GM19099 (cell line): Measurements from ENCODE around the gene MEIS2.

Source experiments
- POLR2A ChIP-seq: IDR thresholded peaks from 3 replicates; pipeline ENCODE4 v1.6.1; 2011; ENCODE audit warnings: low read depth; ENCODE audit not compliant: insufficient read length; ENCODE audit errors: extremely low read depth

The MEIS2 gene

DNA sequence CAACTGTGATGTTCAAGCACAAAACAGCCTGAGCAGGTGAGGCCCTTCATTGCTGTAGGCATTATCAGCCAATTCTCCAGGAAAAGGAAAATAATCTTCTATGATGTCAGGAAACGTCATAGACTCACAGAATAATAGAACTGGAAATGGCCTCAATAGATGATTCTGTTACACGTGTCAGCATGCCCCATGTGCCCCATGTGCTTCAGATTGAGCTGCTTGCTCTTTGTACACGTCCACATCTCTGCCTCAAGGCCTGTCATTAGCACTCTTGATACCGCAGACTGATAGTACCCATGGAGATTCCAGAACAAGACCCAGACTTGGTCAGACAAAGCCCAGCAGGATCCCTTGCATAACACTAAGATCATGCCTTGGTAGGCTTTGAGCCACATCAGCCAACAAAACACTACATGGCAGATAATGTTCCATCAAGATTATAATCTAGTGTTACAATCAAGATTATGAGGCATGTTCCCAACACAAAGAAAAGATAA is 95.9 kb downstream of the MEIS2 start:
- no peak for TF ChIP-seq POLR2A

DNA sequence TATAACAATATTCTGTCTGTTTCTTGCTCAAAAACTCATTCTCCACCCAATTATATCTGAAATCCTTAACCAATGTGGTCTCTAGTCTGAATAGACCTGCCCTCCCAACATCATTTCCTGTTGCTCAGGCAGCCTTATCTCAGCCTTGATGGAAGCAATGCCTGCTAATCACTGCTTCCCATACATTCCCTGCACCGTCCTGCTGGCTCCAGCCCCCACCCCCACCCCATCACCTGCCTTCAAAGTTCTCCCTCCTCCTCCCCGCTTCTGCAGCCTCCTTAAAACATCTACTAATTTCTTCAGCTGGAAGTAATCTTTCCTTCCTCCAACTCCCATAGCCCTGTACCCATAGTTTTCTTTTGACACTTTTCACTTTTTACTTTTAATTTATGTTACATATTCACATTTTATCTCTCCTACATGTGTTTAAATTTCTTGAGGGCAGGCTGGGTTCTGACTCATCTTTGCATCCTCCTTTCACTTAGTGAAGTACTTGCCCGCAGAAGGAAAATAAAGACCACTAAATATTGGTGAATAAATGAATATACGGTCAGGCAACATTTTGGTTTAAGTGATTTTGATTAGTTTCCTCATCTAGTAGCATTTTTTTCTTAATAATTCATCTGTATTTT is 98.2 kb downstream of the MEIS2 start:
- no peak for TF ChIP-seq POLR2A

DNA sequence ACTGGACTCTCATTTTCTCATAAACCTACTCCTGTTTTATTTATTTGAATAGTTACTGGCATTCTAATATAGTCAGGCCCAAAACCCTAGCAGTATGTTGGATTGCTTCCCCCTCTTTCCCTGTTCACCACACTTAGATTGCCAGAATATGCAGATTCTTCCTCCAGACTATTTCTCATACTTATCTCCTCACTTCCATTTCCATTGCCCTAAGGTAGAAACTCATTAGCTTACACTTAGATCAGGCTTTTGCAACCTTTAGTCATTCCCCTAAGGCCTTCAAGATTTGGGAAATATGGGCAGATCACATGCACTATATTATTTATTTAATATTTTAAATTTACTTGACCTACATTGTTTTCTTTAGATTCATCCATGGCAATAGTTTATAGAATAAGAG is 98.9 kb downstream of the MEIS2 start:
- TF ChIP-seq POLR2A, result no peak

DNA sequence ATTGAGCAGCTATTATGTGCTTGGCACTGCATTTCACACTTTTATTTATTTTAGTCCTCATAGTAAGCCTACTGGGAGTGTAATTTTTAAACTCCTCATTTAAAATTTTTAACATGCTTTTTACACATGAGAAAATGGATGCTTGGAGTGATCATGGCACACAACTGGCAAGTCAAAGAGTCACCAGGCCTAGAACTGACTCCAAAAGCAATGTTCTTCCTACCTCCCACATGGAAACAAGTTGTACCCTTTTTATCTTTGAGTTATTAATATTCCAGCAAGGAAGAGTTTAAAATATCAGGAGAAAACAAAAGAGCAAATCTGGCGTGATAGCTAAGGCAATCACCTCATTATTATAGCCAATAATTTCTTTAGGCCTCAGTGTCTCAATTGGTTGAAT is 100.6 kb downstream of the MEIS2 start:
- TF ChIP-seq POLR2A, result no peak

DNA sequence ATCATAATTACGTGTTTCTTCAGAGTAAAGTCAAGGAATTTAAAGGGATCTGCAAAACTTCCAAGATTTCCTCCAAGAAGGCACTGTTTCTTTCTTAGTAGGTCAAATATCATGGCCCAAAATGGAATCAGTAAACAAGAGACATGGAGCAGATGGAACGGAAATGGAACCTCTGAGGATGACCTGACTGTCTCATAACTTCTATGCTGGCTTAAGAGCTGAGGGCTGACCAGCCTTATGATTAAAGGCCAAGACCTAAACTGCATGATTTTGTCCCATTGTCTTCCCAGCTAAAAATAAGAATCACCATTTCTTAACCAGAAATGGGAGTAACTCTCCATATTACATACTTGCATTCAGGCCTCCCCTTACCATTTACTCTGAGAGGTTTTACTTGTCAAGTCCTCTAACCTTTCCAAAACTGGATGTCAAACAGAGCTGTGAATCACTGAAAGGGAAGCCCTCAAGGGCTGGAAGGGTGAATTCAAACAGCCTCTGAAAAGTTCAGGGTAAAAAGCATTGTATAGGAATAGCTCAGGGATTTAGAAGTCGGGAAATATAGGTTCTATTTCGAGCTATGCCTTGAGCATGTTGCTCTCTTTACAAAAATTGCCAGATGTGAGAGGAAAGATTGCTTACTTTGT is 103.7 kb downstream of the MEIS2 start:
- no peak for TF ChIP-seq POLR2A

DNA sequence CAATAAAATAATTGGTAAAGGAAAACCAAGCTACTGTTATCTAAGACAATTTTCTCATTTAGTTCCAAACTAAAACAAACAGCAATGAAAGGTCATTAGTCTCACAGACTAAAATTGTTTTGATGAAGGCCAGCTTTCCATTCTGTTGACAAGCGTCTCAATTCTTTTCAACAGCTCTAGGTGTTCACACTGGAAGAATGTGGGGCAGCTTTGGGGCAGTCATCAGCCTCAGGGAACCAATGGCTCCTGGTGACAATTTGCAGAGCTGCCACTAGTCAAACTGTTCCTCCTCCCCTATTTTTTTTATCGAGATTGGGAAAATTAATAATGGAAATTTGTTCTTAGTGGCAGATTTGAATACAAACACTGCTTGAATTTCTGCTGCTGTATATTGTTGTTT is 104.2 kb downstream of the MEIS2 start:
- TF ChIP-seq POLR2A, result no peak

DNA sequence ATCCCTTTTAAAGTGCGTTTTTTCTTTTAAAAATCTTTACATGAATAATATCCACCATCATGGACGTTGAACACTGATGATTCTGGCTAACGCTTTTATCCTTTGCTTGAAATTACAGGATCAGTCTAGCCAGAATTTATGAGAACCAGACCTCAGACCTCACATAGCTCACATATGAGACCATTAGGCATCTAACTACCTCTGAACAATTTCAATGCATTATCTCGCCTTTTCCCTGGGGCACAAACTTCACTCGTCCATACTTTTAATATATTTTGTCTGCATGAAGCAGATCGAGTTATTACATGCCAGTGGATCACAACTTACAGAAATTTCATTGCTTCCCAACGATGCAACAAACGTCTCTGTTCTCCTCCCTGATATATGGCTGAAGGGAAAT is 105.6 kb downstream of the MEIS2 start:
- no peak for TF ChIP-seq POLR2A

DNA sequence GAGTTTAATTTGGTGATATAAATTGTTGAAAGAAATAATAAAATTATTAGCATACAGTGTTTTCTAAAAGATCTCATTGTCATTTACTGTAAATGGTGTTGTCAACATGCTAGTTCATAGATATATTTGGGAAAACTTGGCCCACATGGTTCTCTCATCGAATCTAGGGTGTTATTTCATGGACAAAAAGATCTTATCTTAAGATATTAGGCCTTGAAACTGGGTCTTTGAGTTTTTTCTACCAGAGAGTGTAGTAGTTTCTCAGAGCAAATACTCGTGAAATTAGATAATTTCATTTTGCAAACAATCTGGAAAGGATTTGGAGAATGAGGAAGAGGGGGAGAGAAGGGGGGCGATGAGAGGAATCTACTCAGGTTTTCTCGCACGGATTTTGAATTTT is 107.9 kb downstream of the MEIS2 start:
- no peak for TF ChIP-seq POLR2A

DNA sequence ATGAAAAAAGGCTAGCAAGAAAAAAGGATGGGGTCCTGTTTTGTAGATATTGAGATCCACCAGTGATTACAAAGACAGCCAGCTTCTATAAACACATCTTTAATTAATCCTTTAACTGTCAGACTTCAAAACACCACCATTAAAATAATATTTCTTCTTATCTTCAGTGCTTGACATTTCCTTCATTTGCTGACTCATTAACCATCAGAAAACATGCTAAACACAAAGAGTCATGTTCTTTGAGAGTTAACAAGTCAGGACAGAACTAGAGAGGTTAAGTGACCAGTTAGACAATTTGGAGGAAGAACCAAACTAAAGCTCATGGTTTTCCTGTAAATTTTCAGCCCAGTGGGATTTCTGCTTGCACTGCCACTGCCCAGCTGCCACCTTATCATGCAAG is 111.4 kb downstream of the MEIS2 start:
- no peak for TF ChIP-seq POLR2A

DNA sequence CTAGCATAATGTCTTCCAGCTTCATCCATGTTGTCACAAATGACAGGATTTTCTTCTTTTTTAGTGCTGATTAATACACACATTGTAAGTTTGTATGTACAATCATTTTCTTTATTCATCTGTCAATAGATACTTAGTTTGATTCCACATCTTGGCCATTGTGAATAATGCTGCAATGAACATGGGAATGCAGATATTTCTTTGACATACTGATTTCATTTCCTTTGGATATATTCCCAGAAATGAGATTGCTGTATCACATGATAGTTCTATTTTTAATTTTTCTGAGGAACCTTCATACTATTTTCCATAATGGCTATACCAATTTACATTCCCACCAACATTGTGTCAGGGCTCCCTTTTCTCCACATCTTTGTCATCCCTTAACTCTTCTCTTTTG is 117.9 kb downstream of the MEIS2 start:
- TF ChIP-seq POLR2A, result no peak

DNA sequence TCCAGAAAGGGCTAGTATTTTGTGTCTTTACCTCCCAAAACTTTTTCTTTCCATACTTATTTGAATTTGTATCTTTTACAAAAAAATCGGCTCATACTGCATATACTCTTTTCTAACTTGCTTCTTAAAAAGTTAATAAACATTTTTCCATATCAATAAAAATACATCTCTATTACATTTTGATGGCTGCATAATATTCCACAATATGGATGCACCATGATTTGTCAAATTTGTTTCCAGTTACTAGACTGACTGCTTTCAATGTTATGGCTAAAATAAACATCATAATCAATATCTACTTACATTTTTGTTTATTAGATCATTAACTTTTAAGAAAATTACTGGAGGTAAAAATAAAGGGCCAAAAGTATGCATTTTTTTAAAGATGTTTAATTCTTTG is 121.7 kb downstream of the MEIS2 start:
- TF ChIP-seq POLR2A, result no peak

DNA sequence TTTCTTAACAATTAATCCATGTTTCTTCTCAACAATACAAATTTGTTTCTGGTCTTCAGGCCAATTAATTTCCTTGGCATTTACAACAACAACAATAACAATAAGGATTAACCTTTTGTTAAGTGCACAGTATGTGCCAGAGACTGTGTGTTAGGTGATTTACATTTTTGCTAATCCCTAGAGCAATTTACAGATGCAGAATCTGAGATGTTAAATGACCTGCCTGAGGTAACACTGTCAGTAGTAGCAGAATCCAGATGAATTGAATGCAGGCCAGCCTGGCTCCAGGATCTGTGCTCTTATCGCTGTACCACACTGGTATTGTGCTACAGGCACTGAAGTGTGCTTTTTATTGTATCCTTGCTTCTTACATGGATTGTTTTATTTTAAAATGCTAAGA is 122.2 kb downstream of the MEIS2 start:
- no peak for TF ChIP-seq POLR2A

DNA sequence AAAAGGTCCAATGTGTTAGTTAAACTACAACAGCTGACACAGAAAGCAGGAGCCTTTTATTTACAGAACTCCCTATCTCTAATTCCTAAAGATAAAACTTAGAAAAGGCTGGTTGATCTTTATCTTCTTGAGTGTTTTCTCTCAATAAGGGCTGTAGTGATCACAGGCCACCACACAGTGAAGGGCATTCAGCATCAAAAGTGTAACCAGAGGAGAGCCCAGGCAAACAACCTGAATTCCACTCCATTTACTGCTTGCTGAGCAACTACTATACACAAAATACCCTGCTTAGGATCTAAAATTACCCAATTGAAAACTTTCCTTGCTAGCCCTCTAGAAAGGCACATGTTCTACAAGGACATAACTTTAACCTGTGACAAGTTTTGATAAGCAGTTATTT is 122.7 kb downstream of the MEIS2 start:
- no peak for TF ChIP-seq POLR2A

DNA sequence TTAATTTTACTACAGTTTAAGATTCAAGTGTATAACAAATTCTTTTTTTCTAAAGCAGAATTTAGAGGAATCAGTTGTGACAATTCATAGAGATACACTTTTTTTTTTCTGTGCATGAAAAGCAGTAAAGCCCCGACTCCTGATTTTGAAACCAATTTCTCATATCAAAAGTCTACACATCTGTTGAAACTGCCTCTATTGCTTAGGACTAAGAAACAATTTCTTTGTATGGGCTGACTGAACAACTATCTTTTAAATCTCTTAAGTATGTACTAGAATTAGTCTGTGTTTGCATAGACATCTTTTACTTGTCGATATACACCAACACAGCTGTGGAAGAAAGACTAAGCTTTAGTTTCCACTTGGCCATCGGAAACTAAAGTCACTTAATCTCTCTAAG is 127.6 kb downstream of the MEIS2 start:
- no peak for TF ChIP-seq POLR2A

DNA sequence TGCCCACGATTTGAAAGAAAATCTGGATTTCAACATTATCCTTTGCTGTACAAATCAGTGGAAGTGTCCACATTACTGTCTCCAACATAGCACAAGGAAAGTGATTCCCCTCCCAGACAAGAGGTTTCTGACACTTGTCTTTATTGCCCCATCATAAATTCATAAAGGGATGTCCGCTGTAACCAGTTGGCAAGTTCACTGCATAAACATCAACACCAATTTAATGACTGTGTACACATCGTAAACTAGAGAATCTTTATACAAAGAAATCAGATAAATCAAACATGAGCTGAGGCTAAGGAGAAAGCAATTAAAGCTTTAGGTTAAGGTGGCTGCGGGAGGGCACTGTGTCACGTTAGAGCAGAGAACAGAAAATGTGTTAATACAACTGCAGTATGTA is 129.8 kb downstream of the MEIS2 start:
- no peak for TF ChIP-seq POLR2A

DNA sequence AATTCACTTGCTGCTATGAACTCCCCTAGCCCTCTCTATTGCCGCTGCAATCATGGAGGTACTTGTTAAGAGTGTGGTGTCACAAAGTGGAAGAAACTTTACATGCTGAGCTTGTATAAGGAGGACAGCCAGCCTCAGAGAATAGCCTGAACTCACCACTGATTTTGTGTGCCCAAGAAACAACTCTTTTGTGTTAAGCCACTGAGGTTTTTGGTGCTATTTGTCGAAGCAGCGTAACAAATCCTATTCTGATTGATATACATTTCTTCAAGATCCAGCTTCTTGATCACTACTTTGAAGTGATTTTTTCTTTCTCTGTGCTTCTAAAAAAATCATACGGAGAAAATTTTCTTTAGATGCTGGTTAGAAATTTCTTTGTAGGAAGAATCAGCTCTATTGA is 132.4 kb downstream of the MEIS2 start:
- TF ChIP-seq POLR2A, result no peak

DNA sequence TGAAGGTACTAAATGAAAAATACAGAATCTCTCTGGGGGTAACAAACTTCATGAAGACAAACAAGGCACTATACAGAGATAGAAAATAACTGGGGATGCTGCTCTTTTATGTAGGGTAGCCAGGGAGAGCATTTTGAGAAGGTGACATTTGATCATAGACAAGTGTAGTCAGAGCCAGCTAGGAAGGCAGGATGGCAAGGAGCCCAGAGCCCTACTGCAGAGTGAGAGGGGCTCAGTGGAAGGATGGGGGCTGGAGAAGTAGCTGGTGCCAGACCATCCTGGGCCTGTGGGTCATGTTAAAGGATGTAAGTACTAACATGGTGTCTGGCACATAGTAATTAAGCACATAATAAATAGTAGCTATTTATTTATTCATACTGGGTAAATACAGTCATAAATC is 133.6 kb downstream of the MEIS2 start:
- TF ChIP-seq POLR2A, result no peak

DNA sequence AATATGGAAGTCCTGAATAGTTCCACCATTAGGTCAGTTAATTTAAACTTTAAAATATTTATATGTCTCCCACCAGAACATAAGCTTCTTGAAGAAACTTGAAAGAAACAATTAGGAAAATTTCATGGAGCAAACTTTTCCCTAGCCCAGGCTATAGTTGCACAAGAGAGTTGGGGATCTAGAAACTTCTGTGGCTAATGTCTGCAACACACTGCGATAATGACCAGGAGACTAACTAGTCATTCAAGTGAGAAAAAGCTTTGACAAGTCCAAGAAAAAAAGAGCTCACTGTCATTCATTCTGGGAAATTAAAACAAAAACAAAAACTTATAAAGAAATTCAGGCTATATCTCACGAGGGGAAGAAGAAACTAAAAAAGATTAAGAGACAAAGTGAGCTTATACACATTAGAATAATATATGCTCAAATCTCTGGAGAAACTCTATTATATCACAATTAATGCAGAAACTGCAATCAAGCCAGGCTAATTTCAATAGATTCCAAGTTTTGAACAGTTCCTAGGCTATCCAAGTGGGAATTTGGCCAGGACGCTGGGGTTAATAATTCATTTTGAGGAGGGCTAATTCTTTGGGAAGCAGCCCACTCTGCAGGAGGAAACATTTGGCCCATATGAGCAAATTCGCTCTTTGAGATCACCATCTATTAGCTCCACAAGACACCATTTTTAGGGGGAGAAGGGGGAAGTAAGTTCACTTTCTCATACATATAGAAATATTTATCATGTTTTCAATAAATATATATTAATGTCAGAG is 134.6 kb downstream of the MEIS2 start:
- TF ChIP-seq POLR2A, result no peak
